Stimulated activated naive CD8-positive, alpha-beta T cell treated with anti-CD3 and anti-CD28 coated beads, Interleukin-15, amount 100 ng/mL, for 72 hours (primary cell): ENCODE results near the gene RUNDC1.
A peak's percentile ranks its signal among the peaks of the same experiment; 100 is the strongest.

Source experiments
- ATAC-seq: fragments of 150-1000 bp; cut with Tn5 transposase; 2 replicates; pipeline ENCODE4 v1.10.0; 2021; ENCODE audit warnings: mild to moderate bottlenecking, moderate library complexity
- DNase-seq, 2 donors: peaks; one replicate each; pipeline ENCODE4 v3.0.0; 2021 to 2022
- H3K27ac Mint-ChIP-seq, 2 donors: one replicate each; pipeline ENCODE4 v1.8.0; 2022; ENCODE audit warnings: mild to moderate bottlenecking in 2 of 2, mixed read lengths in 2 of 2, moderate library complexity in 2 of 2
- H3K27me3 Mint-ChIP-seq: one replicate; pipeline ENCODE4 v1.8.0; 2022; ENCODE audit warnings: mixed read lengths
- H3K4me1 Mint-ChIP-seq: one replicate; pipeline ENCODE4 v1.8.0; 2022; ENCODE audit warnings: mild to moderate bottlenecking, mixed read lengths
- H3K4me3 Mint-ChIP-seq, 2 donors: one replicate each; pipeline ENCODE4 v1.8.0; 2022; ENCODE audit warnings: mild to moderate bottlenecking in 2 of 2, mixed read lengths in 2 of 2, moderate library complexity in 1 of 2
- H3K9me3 Mint-ChIP-seq, 2 donors: one replicate each; pipeline ENCODE4 v1.8.0; 2022; ENCODE audit warnings: mixed read lengths in 2 of 2

The RUNDC1 gene

DNA sequence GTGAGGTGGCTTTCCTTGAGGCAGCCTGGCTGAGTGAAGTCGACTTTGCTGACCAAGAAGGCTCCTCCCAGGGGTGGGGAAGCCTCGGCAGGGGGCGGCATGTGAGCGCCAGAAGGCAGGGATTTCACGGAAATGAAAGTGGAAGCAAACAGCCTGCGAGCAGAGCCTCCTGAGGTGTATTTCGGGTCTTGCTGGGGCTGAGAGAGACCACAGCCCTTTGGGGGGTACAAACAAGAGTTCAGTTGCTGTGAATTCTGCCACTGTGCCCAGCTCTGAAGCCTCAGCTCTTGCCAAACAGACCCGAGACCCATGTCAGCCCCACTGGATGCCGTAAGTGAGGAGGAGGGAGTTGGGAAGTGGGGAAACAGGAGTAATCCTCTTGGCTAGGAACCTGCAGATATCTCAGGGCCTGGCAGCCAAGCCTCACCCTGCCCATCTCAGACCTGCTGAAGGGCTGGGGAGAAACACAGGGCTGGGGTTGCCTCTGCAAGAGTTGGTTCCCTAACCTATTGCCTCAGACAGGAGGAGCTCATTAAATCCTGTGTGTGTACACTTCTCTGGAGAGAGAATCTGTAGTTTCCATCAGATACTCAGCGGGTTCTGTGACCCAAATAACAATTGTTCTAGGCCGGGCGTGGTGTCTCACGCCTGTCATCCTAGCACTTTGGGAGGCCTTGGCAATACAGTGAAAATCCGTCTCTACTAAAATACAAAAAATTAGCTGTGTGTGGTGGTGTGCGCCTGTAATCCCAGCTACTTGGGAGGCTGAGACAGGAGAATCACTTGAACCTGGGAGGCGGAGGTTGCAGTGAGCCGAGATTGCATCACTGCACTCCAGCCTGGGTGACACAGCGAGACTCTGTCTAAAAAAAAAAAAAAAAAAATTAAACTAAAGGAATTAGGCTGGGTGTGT lies 26.5 kb downstream of the RUNDC1 start, which contains the start of gene IFI35:
IFI35 (plus strand) TSS at position 146 of the 913 bp plus-strand sequence; CDS start at position 310, 164 bp downstream.
- DNase-seq (peak; percentile 77 to 87), ATAC-seq (peak; percentile 97)
- no peaks in the 10 kb centered on the region for H3K9me3 Mint-ChIP-seq
- H3K4me1 Mint-ChIP-seq, result peaks cover 35% of the 10 kb centered on the region
- H3K27ac Mint-ChIP-seq, result peak within 1 kb of the TSS; percentile 100
- H3K27me3 Mint-ChIP-seq, result no peaks in the 10 kb centered on the region
- H3K4me3 Mint-ChIP-seq, result peak within 1 kb of the TSS; percentile 98 to 100

DNA sequence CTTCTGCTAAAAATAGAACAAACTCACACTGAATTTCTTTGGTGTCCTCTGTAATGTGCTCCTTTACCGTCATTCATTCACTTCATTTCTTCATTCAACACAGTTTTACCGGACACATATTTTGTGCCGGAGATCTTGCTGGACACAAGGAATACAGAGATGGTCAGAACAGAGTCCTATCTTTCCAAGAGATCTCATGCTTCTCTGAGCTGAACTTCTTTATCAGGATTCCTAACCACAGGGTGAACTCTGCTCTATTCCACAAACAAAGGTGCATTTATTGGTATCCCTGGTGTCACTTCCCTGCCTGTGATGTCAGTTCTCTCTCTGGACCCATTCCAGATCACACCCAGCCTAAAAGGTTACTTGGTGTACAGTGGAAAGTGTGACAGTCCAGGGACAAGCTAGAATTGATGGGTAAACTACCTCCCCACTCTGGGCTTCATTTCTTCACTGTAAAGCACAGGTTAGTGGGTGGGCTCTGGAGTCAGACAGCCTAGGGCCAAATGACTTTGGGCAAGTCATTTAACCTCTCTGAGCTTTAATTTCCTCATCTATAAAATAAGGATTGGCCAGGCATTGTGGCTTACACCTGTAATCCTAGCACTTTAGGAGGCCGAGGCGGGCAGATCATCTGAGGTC lies 30.4 kb downstream of the RUNDC1 start:
- DNase-seq (no peak), ATAC-seq (no peak)
- Mint-ChIP-seq H3K27me3 (no peaks in the 10 kb centered on the region), H3K9me3 (no peaks in the 10 kb centered on the region), H3K4me1 (peaks cover 31% of the 10 kb centered on the region), H3K4me3 (no peak overlapping the region), H3K27ac (no peak overlapping the region)

DNA sequence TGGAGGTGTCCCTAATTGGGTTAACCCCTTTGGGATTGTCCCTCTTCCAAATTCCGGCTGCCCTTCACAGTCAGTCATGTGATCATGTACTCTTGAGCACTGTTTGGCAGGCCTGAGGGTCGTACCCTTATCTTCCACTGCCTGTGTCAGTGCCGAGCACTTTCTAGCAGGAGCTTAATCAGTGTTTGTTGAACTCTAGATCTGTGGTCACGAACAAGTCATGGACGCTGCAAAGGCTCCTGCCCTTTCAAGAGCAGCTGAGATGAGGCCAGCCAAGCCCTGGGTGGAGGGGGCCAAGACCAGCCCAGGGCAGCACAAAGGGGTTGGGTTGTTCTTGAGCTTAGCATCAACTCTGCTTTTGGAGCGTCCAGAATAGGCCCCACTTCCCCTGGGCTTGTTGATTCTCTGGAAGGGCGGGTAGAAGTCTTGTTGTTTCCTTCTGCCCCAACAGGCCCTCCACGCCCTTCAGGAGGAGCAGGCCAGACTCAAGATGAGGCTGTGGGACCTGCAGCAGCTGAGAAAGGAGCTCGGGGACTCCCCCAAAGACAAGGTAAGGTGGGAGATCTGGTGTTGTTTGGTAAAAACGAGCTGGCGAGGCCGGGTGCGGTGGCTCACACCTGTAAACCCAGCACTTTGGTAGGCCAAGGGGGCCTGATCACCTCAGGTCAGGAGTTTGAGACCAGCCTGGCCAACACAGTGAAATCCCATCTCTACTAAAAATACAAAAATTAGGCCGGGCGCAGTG lies 31.5 kb downstream of the RUNDC1 start:
- no peak overlapping the region for H3K27ac Mint-ChIP-seq
- peaks cover 23% of the 10 kb centered on the region for H3K4me1 Mint-ChIP-seq
- ATAC-seq (no peak), DNase-seq (no peak)
- H3K4me3 Mint-ChIP-seq, result no peak overlapping the region
- H3K27me3 Mint-ChIP-seq, result no peaks in the 10 kb centered on the region
- H3K9me3 Mint-ChIP-seq, result no peaks in the 10 kb centered on the region

DNA sequence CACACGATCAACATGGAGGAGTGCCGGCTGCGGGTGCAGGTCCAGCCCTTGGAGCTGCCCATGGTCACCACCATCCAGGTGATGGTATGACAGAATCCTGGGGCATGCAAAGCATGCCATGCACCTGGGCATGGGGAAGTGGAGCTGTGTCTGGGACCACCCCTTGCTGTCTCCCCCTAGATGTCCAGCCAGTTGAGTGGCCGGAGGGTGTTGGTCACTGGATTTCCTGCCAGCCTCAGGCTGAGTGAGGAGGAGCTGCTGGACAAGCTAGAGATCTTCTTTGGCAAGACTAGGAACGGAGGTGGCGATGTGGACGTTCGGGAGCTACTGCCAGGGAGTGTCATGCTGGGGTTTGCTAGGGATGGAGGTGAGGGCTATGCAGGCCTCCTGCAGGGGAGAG lies 32.9 kb downstream of the RUNDC1 start:
- peak overlapping the region in 1 of 2 donors; percentile 50 for H3K27ac Mint-ChIP-seq
- no peak overlapping the region for H3K4me3 Mint-ChIP-seq
- ATAC-seq, result no peak
- H3K9me3 Mint-ChIP-seq, result no peaks in the 10 kb centered on the region
- H3K4me1 Mint-ChIP-seq, result peaks cover 22% of the 10 kb centered on the region
- DNase-seq, result no peak
- H3K27me3 Mint-ChIP-seq, result no peaks in the 10 kb centered on the region

DNA sequence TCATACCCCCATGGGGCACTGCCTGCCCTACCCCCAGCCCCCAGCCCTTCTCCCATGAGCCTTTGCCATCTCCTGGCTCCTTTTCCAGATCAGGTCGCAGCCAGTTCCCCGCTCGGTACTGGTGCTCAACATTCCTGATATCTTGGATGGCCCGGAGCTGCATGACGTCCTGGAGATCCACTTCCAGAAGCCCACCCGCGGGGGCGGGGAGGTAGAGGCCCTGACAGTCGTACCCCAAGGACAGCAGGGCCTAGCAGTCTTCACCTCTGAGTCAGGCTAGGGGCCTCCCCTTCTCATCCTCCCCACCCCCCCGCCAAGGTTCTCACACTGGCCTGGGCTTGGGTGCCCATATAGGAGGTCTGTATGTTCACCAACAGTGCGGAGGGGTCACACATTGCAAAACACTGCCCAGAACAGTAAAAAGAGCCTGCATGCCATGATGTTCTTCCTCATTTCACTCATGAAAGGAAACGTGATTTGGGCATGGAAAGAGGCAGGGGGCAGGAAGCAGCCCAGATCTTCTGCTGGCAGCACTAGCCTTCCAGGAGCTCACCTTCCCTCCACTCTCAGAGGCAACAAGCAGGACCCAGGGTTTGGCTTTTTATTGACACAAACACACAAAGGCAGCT lies 33.8 kb downstream of the RUNDC1 start:
- H3K4me1 Mint-ChIP-seq, result peaks cover 23% of the 10 kb centered on the region
- H3K9me3 Mint-ChIP-seq, result no peaks in the 10 kb centered on the region
- H3K4me3 Mint-ChIP-seq, result no peak overlapping the region
- DNase-seq (no peak), ATAC-seq (no peak)
- H3K27ac Mint-ChIP-seq, result peak overlapping the region in 1 of 2 donors; percentile 13
- H3K27me3 Mint-ChIP-seq, result no peaks in the 10 kb centered on the region

DNA sequence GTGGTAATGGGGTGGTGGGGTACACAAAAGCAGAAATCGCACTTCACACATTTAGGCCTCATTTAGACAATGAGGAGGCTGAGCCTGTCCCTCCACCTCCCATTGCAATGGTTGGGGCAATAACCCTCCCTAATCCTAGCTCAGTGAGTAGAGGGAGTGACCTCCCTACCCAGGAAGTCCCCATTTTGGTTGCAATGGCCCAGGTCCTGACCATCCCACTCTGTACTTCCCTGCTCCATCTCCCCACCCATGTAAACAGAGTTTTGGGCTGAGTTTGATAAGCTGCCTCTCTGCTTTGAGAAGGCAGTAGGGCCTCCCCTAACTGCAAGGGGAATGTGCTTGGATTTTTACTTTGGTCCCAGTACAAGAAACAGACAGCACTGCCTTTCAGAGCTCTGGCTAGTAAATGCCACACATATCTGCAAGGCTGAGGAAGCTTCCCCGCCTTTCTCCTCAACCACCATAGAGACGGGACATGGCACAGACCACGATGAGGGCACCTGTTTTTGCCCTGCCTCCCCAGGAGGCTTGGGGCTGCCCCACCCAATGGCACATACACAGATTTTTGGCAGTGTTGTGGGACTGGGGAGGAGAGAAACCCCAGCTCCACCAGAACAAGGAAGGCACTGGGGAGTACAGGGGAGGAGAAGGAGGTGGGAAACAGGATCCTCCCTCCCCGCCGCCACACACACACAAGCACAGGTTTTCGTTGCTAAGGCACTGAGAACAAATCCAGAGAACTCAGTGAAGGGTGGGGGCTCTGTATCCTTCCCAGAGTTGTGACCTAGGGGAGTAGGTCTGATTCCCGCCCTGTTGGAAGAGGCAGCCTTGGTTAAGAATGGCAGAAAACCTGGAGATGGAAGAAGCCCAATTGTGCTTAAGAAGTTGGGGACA lies 34.5 kb downstream of the RUNDC1 start:
- no peaks in the 10 kb centered on the region for H3K9me3 Mint-ChIP-seq
- no peak for ATAC-seq

DNA sequence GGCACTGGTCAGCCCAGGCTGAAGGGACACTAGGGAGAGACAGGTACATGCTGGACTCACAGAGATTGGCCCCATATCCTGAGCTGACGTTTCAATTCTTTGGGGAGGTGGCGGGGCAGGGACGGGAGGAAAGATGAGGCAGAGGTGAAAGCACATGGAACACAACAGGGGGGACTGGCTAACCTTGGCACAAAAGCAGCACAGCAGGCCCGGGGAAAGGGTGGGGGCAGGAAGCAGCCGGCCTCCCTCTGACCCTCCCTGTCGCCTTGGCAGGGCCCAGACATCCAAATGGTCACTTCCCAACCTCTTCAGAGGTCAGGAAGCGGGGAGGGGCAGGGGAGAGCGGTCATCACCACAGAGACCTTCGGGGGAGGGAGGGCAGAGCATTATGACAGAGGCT lies 35.2 kb downstream of the RUNDC1 start:
- DNase-seq, result no peak
- no peak overlapping the region for H3K27ac Mint-ChIP-seq
- H3K27me3 Mint-ChIP-seq, result no peaks in the 10 kb centered on the region
- H3K9me3 Mint-ChIP-seq, result no peaks in the 10 kb centered on the region
- H3K4me1 Mint-ChIP-seq, result peaks cover 31% of the 10 kb centered on the region
- H3K4me3 Mint-ChIP-seq, result no peak overlapping the region
- peak; percentile 13 for ATAC-seq

More for the DNA sequence above, 34.5 kb downstream of the RUNDC1 start:
- no peaks in the 10 kb centered on the region for H3K27me3 Mint-ChIP-seq
- no peak for DNase-seq
- no peak overlapping the region for H3K4me3 Mint-ChIP-seq
- H3K27ac Mint-ChIP-seq, result peak overlapping the region; percentile 13 to 46
- peaks cover 31% of the 10 kb centered on the region for H3K4me1 Mint-ChIP-seq

DNA sequence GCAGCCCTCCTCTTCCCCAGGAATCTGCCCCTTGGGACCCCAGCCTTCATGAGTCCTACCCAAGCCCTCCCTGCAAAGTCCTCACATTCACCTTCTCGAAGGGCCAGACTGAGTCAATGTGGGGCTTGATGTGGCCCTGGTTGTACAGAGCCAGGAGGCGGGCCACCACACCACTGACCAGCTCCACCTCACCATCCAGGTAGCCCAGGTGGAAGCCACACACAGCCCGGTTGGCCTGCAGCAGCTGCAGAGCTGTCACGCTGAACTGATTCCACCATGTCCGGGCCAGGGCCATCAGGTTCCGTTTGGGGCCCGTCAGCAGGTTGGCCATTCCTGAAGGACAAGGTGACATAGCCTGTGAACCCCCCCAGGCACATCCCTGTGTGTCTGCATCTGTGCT lies 35.9 kb downstream of the RUNDC1 start:
- H3K4me1 Mint-ChIP-seq, result peaks cover 33% of the 10 kb centered on the region
- no peaks in the 10 kb centered on the region for H3K27me3 Mint-ChIP-seq
- no peak for DNase-seq

DNA sequence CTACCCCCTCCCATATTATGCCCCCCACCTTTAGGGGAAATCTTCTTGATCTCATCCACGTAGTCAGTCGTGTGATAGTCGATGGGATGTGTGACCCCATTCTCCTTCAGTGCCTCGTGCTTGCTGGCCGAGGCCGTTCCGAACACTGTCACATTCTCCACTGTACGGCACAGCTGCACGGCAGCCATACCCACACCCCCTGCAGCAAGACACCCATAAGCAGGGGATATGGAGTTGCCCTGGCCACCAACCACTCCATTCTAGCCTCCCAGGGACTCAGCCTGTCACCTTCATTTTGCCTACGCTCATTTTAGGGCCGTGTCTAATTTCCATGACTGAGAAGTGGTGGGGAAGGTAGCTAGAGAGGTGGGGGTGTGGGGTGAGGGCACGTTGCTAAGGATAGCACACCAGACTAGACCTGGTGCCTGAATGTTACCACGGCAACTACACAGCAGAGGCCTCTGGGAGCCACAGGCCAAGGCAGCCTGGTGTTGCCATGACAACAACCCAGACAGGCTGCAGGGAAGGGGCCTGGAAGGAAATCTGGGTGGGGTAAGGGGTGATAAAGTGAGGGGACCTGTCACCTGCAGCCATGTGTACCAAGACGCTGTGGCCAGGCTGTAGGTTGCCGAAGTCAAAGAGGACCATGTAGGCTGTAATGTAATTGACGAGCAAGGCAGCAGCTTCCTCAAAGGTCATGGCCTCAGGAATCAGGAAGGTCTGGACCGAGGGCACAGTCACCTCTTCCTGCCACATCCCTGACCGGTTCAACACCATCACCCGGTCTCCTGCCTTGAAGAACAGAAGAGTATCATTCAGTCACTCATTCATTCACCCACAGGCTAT lies 37.9 kb downstream of the RUNDC1 start:
- H3K27me3 Mint-ChIP-seq, result no peaks in the 10 kb centered on the region
- ATAC-seq (peak; percentile 26), DNase-seq (no peak)
- peak overlapping the region in 1 of 2 donors; percentile 21 for H3K27ac Mint-ChIP-seq
- no peaks in the 10 kb centered on the region for H3K9me3 Mint-ChIP-seq
- H3K4me3 Mint-ChIP-seq, result no peak overlapping the region
- H3K4me1 Mint-ChIP-seq, result peaks cover 47% of the 10 kb centered on the region

More for the DNA sequence above, 35.9 kb downstream of the RUNDC1 start:
- no peaks in the 10 kb centered on the region for H3K9me3 Mint-ChIP-seq
- no peak overlapping the region for H3K27ac Mint-ChIP-seq
- H3K4me3 Mint-ChIP-seq, result no peak overlapping the region
- no peak for ATAC-seq

DNA sequence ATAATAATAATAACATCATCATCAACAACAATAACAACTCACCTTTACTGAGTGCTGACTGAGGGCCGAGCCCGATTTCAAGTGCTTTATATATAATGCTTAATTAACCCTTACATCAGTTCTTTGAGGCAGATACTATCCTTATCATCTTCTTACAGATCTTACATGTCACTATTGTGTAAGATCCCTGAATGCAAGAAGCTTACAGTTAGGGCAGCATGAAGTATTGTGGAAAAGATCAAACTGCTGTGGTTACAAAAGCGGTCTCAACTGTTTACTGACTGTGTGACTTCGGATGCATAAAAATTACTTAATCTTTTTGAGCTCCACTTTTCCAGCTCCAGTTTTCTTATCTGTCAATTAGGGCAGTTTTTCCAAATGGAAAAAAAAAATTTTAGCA lies 38.6 kb downstream of the RUNDC1 start:
- Mint-ChIP-seq H3K4me3 (no peak overlapping the region), H3K27me3 (no peaks in the 10 kb centered on the region), H3K27ac (no peak overlapping the region), H3K4me1 (peaks cover 47% of the 10 kb centered on the region), H3K9me3 (no peaks in the 10 kb centered on the region)
- no peak for ATAC-seq
- DNase-seq, result no peak

DNA sequence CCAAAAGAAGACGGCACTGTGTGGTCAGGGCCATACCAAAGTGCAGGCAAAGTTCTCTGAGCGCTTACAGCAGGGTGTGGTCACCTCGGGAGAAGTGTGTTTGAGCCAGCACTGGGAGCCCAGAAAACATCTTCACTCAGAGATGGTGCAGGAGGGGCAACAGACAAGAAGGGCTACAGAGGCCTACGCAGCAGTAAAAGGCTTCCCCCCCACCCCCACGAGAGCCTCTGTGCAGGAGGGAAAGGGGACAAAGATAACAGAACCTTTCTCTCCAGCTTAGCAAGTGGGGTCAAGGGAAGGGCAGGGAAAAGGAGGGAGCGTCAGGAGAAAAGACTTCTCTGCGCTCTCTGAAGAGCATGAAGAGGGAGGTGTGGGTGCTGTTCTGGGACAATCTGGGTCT lies 39.1 kb downstream of the RUNDC1 start:
- Mint-ChIP-seq H3K4me3 (no peak overlapping the region), H3K27me3 (peaks cover under 1% of the 10 kb centered on the region), H3K27ac (no peak overlapping the region), H3K9me3 (no peaks in the 10 kb centered on the region), H3K4me1 (peaks cover 52% of the 10 kb centered on the region)
- ATAC-seq, result no peak
- no peak for DNase-seq

DNA sequence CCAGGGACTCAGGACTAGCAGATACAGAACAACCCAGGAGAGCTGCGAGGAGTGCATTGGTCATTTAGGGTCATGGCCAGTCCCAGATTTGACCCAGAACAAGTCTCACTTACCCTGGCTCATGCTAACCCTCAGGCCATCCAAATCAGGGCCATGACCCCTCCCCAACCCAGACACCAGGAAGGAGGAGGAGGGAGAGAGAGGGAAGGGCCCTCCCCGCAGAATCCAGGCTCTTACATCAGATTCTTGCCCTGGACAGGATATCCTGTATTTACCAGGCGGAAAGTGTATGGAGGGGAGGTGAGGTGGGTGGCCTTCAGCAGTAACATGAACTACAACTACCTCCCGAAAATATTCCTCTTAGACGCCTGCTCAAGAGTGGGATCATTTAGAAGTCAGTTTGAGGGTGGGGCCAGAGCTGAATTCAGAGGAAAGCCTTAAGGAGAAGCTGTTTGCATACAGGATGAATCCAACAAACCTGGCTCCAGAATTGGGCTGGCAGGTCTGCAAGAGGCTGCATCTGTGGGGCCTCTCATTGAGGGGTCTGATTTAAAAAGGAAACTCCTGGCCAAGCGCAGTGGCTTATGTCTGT lies 39.8 kb downstream of the RUNDC1 start:
- no peaks in the 10 kb centered on the region for H3K9me3 Mint-ChIP-seq
- H3K4me3 Mint-ChIP-seq, result peak overlapping the region; percentile 89 to 97
- H3K4me1 Mint-ChIP-seq, result peaks cover 59% of the 10 kb centered on the region
- no peak for ATAC-seq
- DNase-seq, result no peak
- peaks cover 8% of the 10 kb centered on the region for H3K27me3 Mint-ChIP-seq
- H3K27ac Mint-ChIP-seq, result no peak overlapping the region
